Measurements from ENCODE around the gene FOXP1. TPM values are rescaled to one million over a fixed set of nuclear protein-coding genes. Genes with fewer than 3 reads are reported as not detected.

The FOXP1 gene
- total and polyA plus RNA-seq, 9 of the 15 experiments (the other 6 are each of a cell fraction or from before 2014, with no cell fraction given): 7.7 to 34.5 (median 13.7) TPM

DNA sequence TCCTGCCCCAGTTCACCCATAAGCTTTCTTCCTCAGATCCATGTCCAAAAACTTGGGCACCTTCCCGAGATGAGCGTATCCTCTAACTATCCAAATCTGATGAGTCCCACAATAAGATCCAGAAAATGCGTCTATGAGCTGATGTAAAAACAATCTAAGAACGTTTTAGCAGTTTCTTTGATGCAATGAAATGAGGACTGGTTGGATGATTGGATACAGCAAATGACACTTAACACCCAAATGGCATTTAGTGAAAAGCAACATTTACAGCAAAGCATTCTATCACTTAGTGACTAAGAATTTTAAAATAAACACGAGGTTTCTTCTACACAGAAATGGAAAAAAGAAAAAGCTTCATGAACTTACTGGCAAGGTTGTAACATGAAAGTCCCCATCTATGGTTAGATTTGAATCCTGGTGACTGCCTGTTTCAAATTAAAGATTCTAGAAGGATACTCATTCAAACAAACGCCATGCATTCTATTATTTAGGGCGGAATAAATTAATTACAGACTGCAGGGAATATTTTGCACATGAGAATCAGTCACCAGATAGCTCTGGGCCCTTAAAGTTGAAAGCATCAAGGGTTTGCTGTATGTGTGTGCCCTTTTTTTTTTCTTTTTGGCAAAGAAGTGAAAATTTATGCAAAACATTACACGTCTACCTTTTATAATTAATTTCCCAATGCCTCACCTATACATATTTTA is 598.6 kb downstream of the FOXP1 start:
- Histone ChIP-seq H3K4me2 (ENCODE audit: insufficient read depth, low read length) (no peak overlapping the region), H3K27me3 (ENCODE audit: control insufficient read depth in 2 of 2, insufficient read depth in 2 of 2, low read length in 2 of 2) (no peaks in the 10 kb centered on the region), H2AFZ (ENCODE audit: low read depth, low read length) (no peak overlapping the region), H3K79me2 (ENCODE audit: control insufficient read depth, insufficient read depth, low read length) (no peaks in the 10 kb centered on the region), H3K4me1 (replicated peaks in 1 of 2; ENCODE audit: control insufficient read depth in 2 of 2, insufficient read depth in 2 of 2, low read length in 2 of 2) (no peaks in the 10 kb centered on the region), H3K9me1 (ENCODE audit: control insufficient read depth, insufficient read depth, low read length) (no peaks in the 10 kb centered on the region), H3K36me3 (ENCODE audit: control insufficient read depth, insufficient read depth, low read length) (peaks cover 54% of the 10 kb centered on the region; the same call in 1 of the 3 replicates), H4K20me1 (replicated peaks; ENCODE audit: control insufficient read depth, insufficient read depth, low read length) (no peaks in the 10 kb centered on the region), H3K9ac (ENCODE audit: insufficient read depth in 1 of 2, low read depth in 2 of 2, low read length in 2 of 2) (no peak overlapping the region), H3K9me3 (replicated peaks; ENCODE audit: control insufficient read depth, insufficient read depth, low read depth, low read length) (no peaks in the 10 kb centered on the region), H3K27ac (ENCODE audit: extremely low read depth, low read depth, low read length) (no peak overlapping the region), H3K4me3 (no peak overlapping the region)
- BruUV-seq (replicated peaks): no TSS peak
- ATAC-seq (no peak), DNase-seq (ENCODE audit: extremely low read depth in 1 of 4, low spot score in 3 of 4) (no peak), FAIRE-seq (no peak)
- in situ Hi-C loops (cut with MboI): no loop called here
- ChIA-PET CTCF (ENCODE audit: low intra/inter-chr PET ratio) (no interaction called here), POLR2A (interaction anchor here (0.7 kb wide), 1 partner anchor 15 kb away, joined by 3 read pairs; no protein-coding TSS in a partner anchor)
- WGBS (ENCODE audit: insufficient coverage, low coverage, missing lambda C conversion rate): 76% methylated on average over 7 of the region's 8 CpGs
- TF ChIP-seq FOXM1 (IDR thresholded peaks at IDR 0.05; ENCODE audit: low read depth) (no peak), FOXM1 (CRISPR knock-in tag; IDR thresholded peaks at IDR 0.05; ENCODE audit: low read depth) (no peak), PHF21A (IDR thresholded peaks at IDR 0.05; ENCODE audit: borderline replicate concordance, low read depth) (no peak), ZNF766 (CRISPR knock-in tag; conservative IDR thresholded peaks at IDR 0.05) (no peak), NFATC3 (IDR thresholded peaks at IDR 0.05) (no peak), CREB1 (IDR thresholded peaks at IDR 0.05) (no peak), CREB1 (CRISPR knock-in tag; IDR thresholded peaks at IDR 0.05) (no peak), GABPB1 (CRISPR knock-in tag; IDR thresholded peaks at IDR 0.05) (no peak), NR3C1 (CRISPR knock-in tag; IDR thresholded peaks at IDR 0.05) (no peak), TSC22D4 (tag; IDR thresholded peaks at IDR 0.05) (no peak), NBN (IDR thresholded peaks at IDR 0.05; ENCODE audit: low read depth) (no peak), KDM5B (IDR thresholded peaks at IDR 0.05; ENCODE audit: insufficient replicate concordance, low read depth, low read length) (no peak), TCF7 (IDR thresholded peaks at IDR 0.05; ENCODE audit: borderline replicate concordance) (no peak), KHSRP (IDR thresholded peaks at IDR 0.05) (no peak), ZNF124 (CRISPR knock-in tag; IDR thresholded peaks at IDR 0.05) (no peak), ZEB2 (IDR thresholded peaks at IDR 0.05) (no peak)
- TF ChIP-seq, protein P1, sequence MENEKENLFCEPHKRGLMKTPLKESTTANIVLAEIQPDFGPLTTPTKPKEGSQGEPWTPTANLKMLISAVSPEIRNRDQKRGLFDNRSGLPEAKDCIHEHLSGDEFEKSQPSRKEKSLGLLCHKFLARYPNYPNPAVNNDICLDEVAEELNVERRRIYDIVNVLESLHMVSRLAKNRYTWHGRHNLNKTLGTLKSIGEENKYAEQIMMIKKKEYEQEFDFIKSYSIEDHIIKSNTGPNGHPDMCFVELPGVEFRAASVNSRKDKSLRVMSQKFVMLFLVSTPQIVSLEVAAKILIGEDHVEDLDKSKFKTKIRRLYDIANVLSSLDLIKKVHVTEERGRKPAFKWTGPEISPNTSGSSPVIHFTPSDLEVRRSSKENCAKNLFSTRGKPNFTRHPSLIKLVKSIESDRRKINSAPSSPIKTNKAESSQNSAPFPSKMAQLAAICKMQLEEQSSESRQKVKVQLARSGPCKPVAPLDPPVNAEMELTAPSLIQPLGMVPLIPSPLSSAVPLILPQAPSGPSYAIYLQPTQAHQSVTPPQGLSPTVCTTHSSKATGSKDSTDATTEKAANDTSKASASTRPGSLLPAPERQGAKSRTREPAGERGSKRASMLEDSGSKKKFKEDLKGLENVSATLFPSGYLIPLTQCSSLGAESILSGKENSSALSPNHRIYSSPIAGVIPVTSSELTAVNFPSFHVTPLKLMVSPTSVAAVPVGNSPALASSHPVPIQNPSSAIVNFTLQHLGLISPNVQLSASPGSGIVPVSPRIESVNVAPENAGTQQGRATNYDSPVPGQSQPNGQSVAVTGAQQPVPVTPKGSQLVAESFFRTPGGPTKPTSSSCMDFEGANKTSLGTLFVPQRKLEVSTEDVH (IDR thresholded peaks at IDR 0.05; ENCODE audit: low read depth, partially characterized antibody): no peak
- intact Hi-C loops (cut with micrococcal nuclease): no loop called here
